CD4-positive, alpha-beta T cell treated with Interleukin-2 at 100 ng/mL for 4 hours (primary cell): ENCODE measurements around the gene OR6A2.
A peak's percentile ranks its signal among the peaks of the same experiment; 100 is the strongest.

Source experiments
- DNase-seq: peaks from one replicate; pipeline ENCODE4 v3.0.0-alpha.2; 2020; ENCODE audit warnings: low spot score

Gene OR6A2

DNA sequence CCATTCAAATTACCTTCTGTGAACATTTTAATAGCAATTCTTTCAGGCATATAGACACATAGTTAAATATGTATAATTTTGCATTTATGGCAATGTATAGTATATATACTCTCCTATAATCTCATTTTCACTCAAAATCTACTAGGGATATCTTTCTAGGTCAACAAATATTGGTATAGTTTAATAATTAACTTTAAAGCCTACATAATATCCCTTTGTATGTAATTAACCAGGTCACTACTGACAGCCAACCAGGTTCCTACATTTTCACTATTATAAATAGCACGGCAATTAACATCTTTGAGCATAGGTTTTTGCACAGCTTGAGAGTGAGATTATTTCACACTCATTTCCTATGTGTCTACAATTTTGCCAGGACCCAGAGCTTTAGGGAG lies 43.5 kb downstream of the OR6A2 start:
- no peak for DNase-seq

DNA sequence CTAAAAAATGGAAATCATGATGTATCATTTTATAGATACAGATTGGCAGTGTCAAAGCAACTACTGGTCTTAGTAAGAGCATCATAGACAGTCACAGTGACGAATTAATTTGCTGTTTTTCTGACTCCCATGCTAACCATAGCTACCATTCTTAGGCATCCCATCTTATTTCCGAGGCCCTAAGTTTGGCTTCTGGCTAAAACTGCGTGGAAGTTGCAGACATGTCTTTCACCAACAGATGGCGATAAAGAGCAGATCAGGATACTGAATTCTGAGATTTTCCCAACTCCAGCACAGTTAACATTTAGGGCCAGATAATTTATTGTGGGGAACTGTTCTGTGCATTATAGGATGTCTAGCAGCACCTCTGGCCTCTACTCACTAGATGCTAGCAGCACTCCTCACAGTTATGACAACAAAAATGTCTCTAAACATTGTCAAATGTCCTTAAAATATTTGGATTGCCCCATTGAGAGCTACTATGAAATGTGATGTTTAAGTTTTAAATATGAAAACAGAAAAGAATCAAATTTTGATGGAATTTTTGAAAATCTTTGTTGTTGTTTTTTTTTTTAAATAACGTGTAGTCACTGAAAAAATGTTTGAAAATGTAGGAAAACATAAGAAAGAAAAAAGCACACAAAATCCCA lies 44.1 kb downstream of the OR6A2 start:
- peak; percentile 62 for DNase-seq

DNA sequence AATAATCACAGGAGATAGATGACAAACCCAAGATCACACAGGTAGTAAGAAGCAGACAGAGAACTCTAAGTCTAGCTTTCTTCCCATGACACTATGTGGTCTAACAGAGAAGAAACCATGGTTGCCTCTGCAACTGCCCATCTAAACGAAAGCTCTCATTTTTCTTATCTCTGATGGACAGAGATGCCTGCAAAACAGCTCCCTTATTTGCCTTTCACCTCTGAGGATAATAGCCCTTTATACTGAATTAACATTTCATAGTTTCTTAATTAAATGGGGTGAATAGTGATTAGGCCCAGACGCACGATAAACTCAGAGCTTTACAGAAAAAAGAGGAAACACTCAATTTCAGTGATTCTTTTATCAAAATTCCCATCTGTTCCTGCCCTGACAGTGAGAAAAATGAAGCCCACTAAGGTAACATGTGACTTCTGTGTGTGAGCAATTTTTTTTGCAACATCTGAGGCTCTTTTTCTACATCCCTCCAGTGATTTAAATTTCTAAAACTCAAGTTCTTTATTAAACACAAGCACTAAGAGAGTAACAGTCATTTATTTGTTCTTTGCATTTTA lies 52.3 kb downstream of the OR6A2 start:
- no peak for DNase-seq

GRCh38 chr11:6746626-6747025 lies 52.9 kb downstream of the OR6A2 start:
- no peak for DNase-seq

DNA sequence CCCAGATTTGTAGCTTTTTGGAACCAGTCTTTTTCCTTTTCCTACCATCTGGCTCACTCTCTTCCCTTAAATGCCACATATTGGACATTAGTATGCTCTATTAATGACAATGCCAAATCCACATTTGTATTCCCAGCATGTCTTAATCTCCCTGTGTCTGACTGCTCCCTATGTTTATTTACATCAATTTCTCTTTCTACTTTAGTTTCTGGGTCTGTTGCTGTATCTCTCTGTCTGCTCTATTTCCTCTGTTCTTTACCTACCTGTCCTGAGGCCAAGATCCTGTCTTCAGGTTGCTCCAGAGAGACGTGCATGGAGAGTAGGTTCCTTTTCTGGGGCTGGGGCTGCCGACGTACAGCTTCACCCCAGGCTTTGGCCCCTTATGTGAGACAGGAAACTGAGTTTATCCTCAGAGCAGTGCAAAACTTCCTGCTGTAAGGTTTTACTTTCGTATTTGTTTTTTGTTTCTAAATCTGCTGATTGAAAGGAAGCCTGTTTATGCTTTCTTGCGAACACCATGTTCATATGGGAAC lies 53.3 kb downstream of the OR6A2 start:
- DNase-seq = peak; percentile 60

- peak; percentile 44 for DNase-seq
Observed at GRCh38 chr11:6745465-6746015, 53.9 kb downstream of the OR6A2 start.

DNA sequence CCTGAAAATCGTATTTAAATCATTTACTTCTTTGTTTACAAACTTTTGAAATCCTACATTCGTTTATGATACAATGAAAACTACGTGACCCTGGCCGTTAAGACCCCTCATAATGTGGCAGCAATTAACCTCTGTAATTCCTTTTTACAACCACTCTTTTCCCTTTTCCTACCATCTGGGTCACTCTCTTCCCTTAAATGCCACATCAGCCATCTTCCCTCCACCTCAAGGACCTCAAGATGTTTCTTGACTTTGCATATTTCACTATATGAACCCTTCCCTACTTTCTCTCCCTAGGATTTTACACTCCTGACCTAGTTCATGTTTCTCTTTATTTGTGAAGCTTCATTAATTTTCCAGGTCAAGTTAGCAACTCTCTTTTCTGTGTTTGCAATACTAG lies 54.5 kb downstream of the OR6A2 start:
- DNase-seq = no peak

GRCh38 chr11:6742260-6742659 lies 57.2 kb downstream of the OR6A2 start:
- DNase-seq = no peak
